ENCODE data around the gene MAPK10.

- TF ChIP-seq CTCF (IDR thresholded peaks at IDR 0.05) = no peak
- no peak for TF ChIP-seq EP300 (IDR thresholded peaks at IDR 0.05)
- TF ChIP-seq POLR2AphosphoS5 (IDR thresholded peaks at IDR 0.05) = no peak
- TF ChIP-seq POLR2A (IDR thresholded peaks at IDR 0.05) = no peak
Measured at GRCh38 chr4:86151196-86151595, 208.7 kb downstream of the MAPK10 start.
